NCI-H446 (cell line): Measurements from ENCODE around the gene TULP4.
"Not testable (repeated sequence)": the region's sequence is repeated elsewhere in the genome, so short reads cannot be mapped to it uniquely, and the experiment has no call there.

ENCODE experiments used
- DNase-seq, 2 experiments: peaks; one replicate each; lab custom pipeline; 2025; lab: John Stamatoyannopoulos, UW

Gene TULP4

DNA sequence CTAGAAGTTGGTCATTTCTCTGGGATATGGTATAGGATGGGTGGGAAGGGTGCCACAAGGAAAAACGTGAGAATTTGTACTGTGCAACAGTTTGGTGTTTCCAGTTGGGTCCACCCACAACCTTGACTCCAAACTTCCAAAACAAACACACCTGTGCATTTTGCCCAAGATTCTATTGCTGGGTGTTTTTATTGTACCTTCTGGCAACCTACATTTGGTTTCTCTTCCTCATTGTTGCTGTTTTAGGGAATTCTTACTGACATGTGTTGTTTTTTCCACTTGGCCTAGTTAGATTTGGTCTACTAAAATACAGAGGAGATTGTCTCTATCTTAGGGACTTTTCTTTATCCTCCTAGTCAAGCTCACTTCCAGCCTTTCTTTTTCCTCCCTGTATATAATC is 16.7 kb downstream of the TULP4 start:
- DNase-seq: no peak

DNA sequence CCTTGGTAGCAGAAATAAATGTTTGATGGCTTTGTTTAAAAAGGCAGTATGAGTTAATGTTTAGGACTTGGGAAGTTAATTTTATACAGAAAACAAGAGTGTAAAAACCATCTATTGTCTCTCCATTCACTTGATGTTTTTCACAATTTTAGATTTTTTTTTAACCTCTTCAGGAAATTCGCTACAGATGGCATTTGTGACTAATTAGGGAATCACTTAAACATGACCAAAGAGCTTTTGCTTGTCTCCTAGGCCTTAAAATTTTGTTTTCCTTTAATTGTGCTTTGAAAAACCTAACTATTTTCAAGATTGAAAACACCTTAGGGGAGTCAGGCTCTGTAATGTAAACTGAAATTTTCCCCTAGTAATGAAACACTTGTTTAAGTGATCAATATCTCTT is 17.3 kb downstream of the TULP4 start:
- no peak for DNase-seq

- no peak for DNase-seq
Observed at GRCh38 chr6:158330016-158330415, 17.8 kb downstream of the TULP4 start.

DNA sequence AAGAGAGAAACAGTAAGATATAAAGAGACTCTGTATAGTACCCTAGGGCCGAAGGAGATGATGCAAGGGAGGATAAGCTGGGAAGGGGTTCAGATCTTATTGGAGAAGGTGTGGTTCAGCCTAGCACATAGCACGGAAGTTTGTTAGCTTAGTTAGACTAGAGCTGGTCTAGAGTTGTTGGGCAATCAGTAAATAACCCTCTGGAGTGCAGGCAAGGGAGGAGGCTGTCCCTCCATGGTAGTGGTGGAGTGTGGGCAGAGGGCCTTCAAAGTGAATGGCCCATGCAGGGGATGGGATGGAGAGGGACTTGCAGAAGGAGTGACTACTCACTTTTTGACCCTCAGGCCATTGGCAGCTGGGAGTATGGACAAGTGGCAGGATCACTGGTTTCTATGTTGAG is 20.0 kb downstream of the TULP4 start:
- DNase-seq: no peak

GRCh38 chr6:158333094-158333493 is 20.8 kb downstream of the TULP4 start:
- no peak for DNase-seq

DNA sequence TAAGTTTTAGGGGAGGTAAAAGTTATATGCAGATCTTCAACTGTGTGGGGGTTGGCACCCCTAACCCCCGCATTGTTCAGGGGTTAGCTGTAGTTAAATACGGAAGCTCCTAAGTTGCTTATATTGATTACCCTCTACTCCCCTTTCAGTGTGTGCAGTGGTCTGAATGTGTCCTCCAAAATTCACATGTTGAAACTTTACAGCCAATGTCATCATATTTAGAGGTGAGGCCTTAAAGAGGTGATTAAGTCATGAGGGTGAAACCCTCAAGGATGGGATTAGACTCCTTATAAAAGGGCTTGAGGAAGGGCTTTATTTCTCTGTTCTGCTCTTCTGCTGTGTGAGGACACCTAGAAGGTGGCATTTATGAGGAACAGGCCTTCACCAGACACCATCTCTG is 22.3 kb downstream of the TULP4 start:
- no peak for DNase-seq

DNA sequence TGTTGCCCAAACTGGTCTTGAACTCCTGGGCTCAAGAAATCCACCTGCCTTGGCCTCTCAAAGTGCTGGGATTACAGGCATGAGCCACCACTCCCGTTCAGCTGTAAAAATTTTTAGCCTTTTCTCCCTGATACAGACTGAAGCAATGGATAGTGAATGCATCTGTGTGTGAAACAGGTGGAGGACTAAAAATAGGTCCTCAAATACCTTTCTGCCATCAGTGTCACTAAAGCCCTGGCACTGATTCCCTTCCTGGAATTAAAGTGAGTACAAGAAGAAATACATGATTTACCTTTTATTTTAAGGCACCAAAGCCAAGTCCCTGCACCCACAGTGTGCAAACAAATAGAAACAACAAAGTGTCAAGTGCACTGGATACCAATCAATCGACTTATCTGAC is 25.1 kb downstream of the TULP4 start:
- DNase-seq: no peak

DNA sequence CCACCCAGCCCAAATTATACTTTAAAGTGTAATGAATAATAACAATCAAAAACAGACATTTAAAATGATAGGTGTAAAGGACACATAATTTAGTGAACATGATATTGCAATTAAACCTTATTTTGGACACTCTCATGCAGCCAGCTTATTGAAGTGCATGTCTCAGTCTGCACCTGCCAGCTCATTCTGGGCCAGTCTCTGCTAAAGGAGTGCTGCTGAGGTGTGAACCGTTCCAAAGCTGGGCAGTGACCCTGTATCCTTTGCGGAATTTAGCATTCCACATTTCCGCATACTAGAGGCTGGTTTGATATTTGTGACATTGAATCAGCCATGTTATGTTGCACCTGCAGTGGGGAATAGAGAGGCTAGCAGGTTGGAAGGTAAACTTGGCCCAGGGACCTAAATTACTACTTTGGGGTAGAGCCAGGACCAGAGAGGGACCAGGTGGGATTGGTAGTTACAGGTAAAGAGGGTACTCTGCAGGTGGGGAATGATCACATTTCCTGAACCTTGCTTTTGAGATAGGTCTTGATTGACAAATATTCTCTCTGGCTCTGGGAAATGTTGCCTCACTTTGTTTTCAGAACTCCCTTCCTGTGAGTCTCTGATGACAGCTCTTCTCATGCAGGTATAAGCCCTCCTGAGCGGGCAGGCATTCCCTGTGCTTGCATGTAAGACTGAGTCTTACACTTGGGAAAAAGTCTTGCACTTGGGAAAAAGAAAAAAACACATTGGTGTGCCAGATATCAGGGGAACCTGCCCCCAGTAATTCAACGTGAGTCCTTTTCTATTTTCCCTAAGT is 26.2 kb downstream of the TULP4 start:
- DNase-seq: no peak

DNA sequence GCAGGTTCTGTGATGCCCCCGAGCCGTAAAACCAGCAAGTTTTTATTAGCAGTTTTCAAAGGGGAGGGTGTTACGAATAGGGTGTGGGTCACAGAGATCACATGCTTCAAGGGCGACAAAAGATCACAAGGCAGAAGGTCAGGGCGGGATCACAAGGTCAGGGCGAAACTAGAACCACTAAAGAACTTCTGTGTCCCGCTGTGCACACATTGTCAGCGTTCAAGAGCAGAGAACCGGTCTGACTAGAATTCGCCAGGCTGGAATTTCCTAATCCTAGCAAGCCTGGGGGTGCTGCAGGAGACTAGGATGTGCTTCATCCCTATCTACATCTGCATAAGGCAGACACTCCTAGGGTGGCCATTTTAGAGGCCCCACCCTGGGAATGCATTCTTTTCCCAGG is 26.9 kb downstream of the TULP4 start:
- not testable (repeated sequence) for DNase-seq

GRCh38 chr6:158340252-158340651 is 28.0 kb downstream of the TULP4 start:
- no peak for DNase-seq

DNA sequence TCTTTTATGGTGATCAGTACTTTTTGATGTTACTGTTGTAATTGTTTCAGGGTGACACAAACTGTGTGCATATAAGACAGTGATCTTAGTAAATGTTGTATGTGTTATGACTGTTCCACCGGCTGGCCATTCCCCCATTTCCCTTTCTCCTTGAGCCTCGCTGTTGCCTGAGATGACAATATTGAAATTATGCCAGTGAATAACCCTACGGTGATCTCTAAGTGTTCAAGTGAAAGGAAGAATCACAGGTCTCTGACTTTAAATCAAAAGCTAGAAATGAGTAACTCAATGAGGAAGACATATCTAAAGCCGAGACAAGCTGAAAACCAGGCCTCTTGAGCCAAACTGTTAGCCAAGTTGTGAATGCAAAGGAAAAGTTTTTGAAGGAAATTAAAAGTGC is 32.3 kb downstream of the TULP4 start:
- no peak for DNase-seq

GRCh38 chr6:158345444-158345843 is 33.2 kb downstream of the TULP4 start:
- not testable (repeated sequence) for DNase-seq

GRCh38 chr6:158347335-158347734 is 35.1 kb downstream of the TULP4 start:
- no peak for DNase-seq

- not testable (repeated sequence) for DNase-seq
Observed at GRCh38 chr6:158348737-158349504, 36.7 kb downstream of the TULP4 start.

- not testable (repeated sequence) for DNase-seq
Observed at GRCh38 chr6:158349505-158350275, 37.4 kb downstream of the TULP4 start.

DNA sequence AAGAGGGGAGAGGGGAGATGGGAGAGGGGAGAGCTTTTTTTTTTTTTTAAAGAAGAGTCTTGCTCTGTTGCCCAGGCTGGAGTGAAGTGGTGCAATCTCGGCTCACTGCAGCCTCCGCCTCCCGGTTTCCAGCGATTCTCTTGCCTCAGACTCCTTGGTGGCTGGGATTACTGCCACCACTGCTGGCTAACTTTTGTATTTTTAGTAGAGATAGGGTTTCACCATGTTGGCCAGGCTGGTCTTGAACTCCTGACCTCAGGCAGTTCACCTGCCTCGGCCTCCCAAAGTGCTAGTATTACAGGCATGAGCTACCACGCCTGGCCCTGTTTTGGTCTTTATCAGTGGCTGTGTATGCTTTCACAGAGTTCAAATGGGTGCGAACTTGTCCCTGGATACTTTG is 38.5 kb downstream of the TULP4 start:
- not testable (repeated sequence) for DNase-seq

- DNase-seq: peak in 1 of 2 experiments; percentile 11
Observed at GRCh38 chr6:158353883-158354877, 41.9 kb downstream of the TULP4 start.

DNA sequence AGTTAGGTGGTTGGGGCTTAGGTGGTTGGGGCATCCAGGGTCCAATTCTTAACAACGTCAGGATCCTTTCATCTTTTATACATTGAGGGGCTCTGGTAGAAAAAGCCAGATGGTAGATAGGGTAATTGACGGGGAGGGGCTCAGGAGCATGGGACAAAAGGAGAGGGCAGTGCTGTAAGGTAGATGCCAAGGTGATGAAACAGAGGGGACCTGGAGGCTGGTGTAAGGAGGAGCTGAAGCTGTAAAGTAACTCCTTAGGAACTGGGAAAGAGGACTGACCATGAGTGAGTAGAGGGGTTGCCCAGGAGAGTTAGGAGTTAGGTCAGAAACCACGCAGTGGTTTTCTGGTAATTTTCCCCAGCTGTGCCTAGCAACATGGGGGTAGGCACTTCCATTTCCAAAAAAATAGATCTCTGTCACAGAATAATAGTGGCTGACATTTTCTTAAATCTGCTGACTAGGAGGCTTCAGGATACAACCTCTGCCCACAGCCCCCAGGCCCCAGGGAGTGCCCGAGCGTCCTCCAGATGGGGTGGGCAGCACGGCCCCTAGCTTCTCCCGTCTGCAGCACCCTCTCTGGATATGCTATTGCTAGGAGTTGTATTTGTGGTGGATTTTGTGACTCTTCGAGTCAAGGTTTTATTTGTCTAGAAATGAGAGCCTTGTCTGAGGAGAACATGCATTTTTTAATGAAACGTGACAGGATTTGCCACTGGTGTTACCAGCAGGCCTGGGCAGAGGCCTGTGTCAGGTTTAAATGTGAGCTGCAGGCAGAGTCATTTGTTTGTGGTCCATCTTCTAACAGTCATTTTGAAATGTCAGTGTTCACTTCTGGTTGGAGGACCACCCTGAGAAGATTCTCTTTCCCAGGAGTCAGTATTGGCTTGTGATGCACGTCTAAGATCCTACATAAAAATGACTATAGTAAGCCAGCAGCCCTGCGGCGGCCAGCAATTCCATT is 44.6 kb downstream of the TULP4 start:
- no peak for DNase-seq

GRCh38 chr6:158357570-158358216 is 45.4 kb downstream of the TULP4 start:
- no peak for DNase-seq
